ENCODE data around the gene DENND1B.
"Not testable (repeated sequence)": the region's sequence is repeated elsewhere in the genome, so short reads cannot be mapped to it uniquely, and the experiment has no call there.

DENND1B gene

GRCh38 chr1:197743578-197743977 is 31.7 kb downstream of the DENND1B start:
- no peak for DNase-seq (ENCODE audit: low read depth)

GRCh38 chr1:197740992-197741391 is 34.3 kb downstream of the DENND1B start:
- no peak for DNase-seq (ENCODE audit: low read depth)

- DNase-seq (ENCODE audit: low read depth): no peak
Observed at GRCh38 chr1:197738927-197739326, 36.4 kb downstream of the DENND1B start.

DNA sequence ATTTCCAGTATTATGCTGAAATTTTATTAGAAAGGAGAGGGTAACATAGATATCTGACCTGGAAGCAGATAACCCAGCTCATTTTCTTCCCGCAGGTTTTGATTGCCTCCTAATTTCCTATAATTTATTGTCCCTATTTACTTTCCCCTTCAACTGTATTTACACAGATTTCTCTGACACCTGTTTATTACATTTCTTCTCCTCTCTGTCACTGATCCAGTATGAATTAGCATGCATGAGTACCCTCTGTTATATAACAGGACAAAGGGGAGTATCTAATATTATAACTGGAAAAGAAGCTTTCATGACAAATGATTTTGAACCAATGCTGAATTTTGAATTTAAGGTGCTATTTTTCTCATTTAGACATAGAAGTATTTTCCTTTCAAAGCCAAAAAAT is 37.4 kb downstream of the DENND1B start:
- no peak for DNase-seq (ENCODE audit: low read depth)

DNA sequence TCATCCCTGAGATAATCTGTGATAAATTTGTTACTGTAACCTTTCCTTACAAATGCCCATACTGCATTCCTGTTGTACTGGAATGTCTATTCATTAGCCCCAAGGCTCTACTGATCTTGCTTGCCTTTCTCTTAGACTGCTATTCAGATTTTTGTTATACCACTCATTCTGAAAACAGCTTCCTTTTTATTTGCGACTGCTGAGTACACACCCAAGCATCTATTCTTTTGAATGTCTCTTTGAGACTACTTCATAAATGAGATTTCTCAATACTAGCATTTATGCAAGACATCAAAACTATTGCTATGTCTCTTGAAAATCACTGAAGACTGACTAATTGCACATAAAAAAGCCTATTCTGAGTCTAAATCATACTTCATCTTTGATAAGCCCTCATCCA is 38.6 kb downstream of the DENND1B start:
- no peak for DNase-seq (ENCODE audit: low read depth)

GRCh38 chr1:197735461-197735860 is 39.8 kb downstream of the DENND1B start:
- DNase-seq (ENCODE audit: low read depth): no peak

DNA sequence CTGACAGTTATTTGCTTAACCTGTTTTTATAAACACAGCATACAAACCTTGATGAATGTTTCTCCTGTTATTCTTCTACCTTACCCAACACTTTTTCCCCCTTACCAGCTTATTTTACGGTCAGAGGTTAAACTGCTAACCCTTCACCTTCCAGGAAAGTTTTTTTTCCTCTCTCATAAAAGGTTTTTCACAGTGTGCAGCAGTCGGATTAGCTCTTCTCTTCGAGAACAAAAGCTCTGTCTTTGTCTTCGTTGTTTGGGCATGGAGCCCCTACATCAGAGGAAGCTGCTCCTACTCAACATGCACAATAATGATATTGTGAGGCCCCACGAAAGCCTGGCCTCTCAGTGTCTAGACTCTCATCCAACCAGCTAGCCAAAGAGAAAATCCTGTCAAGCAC is 42.0 kb downstream of the DENND1B start:
- no peak for DNase-seq (ENCODE audit: low read depth)

- no peak for DNase-seq (ENCODE audit: low read depth)
Observed at GRCh38 chr1:197732187-197732586, 43.1 kb downstream of the DENND1B start.

DNA sequence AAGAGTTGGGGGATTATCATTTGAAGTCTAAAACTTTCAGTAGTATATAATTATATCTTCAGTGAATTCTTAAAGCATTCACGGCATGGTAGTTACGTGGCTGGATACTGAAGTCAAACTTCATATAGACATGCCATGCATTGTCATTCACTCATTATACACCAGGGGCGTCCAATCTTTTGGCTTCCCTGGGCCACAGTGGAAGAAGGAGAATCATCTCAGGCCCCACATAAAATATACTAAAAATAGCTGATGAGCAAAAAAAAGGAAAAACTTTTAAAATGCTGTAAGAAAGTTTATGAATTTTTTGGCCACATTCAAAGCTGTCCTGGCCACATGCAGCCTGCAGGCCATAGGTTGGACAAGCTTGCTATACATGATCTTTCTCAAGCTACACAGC is 43.8 kb downstream of the DENND1B start:
- no peak for DNase-seq (ENCODE audit: low read depth)

DNA sequence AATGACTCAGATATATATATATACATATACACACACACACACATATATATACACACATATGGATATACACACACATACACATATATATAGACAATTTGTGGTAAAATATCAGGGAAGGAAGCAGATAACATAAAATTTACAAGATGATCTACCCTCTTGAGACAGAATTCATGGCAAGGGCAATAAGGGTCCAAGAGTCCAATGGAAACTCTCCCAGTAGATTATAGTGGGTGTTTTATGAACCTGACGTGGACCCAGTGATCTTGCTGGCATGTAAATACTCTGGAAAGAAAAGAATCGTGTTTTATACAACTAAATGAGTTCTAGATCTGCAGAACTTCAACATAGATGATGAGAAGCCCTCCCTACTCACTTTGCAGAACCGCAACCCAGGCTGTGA is 49.3 kb downstream of the DENND1B start:
- no peak for DNase-seq (ENCODE audit: low read depth)

DNA sequence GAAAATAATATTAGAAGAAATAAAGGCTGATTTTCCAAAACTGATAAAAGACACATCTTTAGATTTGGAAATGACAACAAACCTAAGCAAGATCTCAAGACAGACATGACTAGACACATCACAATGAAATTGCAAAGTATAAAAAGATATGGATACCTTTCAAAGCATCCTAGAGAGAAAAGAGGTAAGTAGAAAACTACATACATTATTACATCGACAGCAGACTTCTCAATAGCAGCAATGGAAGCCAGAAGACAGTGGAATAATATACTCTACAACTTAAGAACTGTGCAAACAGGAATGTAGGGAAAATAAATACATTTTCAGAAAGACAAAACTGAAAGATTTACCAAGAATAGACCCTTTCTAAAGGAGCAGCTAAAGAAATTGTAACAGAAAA is 50.2 kb downstream of the DENND1B start:
- DNase-seq (ENCODE audit: low read depth): no peak

- DNase-seq (ENCODE audit: low read depth): no peak
Observed at GRCh38 chr1:197715806-197716205, 59.5 kb downstream of the DENND1B start.

DNA sequence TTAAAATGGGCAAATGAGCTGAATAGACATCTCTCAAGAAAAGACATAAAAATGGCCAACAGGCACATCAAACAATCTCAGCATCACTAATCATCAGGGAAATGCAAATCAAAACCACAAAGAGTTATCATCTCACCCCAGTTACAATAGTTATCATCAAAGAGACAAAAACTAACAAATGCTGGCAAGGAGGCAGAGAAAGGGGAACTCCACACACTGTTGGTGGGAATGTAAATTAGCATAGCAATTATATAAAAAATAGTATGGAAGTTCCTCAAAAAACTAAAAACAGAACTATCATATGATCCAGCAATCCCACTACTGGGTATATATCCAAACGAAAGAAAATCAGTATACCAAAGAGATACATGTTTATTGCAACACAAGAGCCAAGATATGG is 68.7 kb downstream of the DENND1B start:
- DNase-seq (ENCODE audit: low read depth): no peak

GRCh38 chr1:197705941-197706340 is 69.3 kb downstream of the DENND1B start:
- no peak for DNase-seq (ENCODE audit: low read depth)

DNA sequence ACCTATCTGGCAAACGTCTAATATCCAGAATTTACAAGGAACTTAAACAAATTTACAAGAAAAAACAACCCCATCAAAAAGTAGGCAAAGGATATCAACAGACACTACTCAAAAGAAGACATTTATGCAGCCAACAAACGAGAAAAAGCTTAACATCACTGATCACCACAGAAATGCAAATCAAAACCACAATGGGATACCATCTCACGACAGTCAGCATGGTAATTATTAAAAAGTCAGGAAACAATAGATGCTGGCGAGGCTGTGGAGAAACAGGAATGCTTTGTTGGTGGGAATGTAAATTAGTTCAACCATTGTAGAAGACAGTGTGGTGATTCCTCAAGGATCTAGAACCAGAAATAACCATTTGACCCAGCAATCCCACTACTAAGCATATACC is 74.6 kb downstream of the DENND1B start:
- DNase-seq (ENCODE audit: low read depth): not testable (repeated sequence)

- no peak for DNase-seq (ENCODE audit: low read depth)
Observed at GRCh38 chr1:197696372-197696771, 78.9 kb downstream of the DENND1B start.

DNA sequence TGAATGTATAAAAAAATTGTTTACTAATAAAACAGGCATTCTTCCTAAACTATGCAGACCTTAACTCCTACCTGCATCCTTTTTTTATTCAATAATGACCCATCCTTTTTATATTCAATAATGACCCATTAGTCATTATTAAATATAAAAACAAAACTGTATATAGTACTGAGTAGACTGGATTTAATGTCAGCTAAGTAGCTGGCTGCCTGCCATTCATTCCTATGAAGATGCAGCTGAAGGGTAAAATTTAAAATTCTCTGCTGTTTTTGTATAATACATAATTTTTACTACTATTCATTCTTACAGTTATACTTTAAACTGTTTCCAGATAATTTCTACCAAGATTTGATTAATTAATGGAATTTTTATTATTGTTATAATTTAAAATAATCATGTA is 79.3 kb downstream of the DENND1B start:
- no peak for DNase-seq (ENCODE audit: low read depth)

GRCh38 chr1:197692965-197693364 is 82.3 kb downstream of the DENND1B start:
- DNase-seq (ENCODE audit: low read depth): no peak

DNA sequence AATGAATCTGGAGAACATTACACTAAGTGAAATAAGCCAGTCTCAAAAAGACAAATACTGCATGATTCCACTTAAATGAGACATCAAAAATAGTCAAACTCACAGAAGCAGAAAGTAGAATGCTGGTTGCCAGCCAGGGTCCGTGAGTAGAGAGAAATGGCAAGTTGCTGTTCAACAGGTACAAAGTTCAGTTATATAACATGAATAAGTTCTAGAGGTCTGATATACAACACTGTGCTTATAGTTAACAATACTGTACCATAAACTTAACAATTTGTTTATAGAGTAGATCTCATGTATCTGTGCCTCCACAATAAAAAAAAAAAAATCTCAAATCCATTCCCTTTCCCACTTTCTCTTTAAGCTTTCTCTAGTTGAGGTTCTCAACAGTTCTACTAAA is 83.5 kb downstream of the DENND1B start:
- no peak for DNase-seq (ENCODE audit: low read depth)

DNA sequence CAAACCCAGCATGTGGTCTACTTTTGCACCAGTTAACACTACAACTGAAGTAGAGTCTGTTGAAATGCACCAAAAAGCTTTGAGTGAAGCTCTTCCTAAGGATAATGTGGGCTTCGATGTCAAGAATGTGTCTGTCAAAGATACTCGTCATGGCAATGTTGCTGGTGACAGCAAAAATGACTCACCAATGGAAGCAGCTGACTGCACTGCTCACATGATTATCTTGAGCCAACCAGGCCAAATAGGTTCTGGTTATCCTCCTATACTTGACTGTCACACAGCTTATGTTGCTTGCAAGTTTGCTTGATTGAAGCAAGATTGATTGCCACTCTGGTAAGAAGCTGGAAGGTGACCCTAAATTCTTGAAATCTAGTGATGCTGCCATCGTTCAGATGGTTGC is 85.2 kb downstream of the DENND1B start:
- DNase-seq (ENCODE audit: low read depth): no peak

- DNase-seq (ENCODE audit: low read depth): no peak
Observed at GRCh38 chr1:197688233-197688632, 87.0 kb downstream of the DENND1B start.

- DNase-seq (ENCODE audit: low read depth): no peak
Observed at GRCh38 chr1:197686702-197687355, 88.5 kb downstream of the DENND1B start.

DNA sequence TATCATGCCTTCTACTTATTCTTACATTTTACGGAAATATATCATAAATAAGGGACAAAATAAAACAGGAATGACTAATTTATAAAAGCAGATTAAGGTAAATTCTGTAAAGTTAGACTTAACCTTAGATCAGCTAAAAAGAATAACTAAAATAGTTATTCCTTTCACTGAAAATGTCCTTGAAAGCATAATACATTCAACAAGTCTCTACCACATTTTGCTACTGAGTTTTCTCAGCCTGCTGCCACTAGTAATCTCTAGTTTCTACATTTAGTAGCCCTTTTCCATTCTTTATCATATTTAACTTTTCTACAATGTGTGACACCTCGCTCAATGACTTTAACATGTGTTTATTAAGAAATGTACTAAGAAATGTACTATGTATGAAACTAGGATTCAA is 89.0 kb downstream of the DENND1B start:
- no peak for DNase-seq (ENCODE audit: low read depth)

DNA sequence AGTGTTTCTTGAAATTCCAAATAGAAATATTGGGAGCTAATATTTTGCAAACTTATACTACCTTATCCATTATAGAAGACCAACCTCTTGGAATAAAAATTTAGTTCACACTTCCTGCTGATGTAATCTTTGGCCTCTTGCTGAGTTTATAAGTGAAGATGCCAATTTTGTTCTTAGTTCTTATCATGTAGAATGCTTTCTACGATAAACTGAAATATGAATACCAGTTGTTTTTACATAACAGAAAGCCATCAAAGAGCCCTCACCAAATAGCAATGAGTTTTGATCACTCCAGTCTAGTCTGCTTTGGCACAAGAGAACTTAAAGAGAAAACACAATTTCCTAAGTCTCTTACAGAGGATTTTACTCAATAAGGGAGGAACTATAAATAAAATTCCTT is 89.5 kb downstream of the DENND1B start:
- DNase-seq (ENCODE audit: low read depth): no peak
